IPS DF 6.9 (cell line): ENCODE measurements around the gene PFKFB4.

Experiments used
- DNase-seq: peaks from one replicate; pipeline ENCODE4 v3.0.0-alpha.2; 2013; ENCODE audit warnings: low read depth, low spot score
- H3K27ac ChIP-seq: one replicate; pipeline ENCODE4 v1.5.1; 2013; ENCODE audit warnings: low read length, control low read depth
- H3K27me3 ChIP-seq: 2 replicates; pipeline ENCODE4 v1.6.1; 2013; ENCODE audit warnings: mild to moderate bottlenecking, low read length; ENCODE audit not compliant: control insufficient read depth, insufficient read depth
- H3K36me3 ChIP-seq: 2 replicates; pipeline ENCODE4 v1.6.1; 2013; ENCODE audit warnings: low read length; ENCODE audit not compliant: control insufficient read depth, insufficient read depth
- H3K4me1 ChIP-seq: 2 replicates; pipeline ENCODE4 v1.6.1; 2013; ENCODE audit warnings: low read length; ENCODE audit not compliant: control insufficient read depth, insufficient read depth
- H3K4me3 ChIP-seq: 2 replicates; pipeline ENCODE4 v1.5.1; 2013; ENCODE audit warnings: mild to moderate bottlenecking, low read length
- H3K9me3 ChIP-seq: 2 replicates; pipeline ENCODE4 v1.6.1; 2013; ENCODE audit warnings: low read length, inconsistent platforms; ENCODE audit not compliant: control insufficient read depth, insufficient read depth
- WGBS: extraction: QIAGEN DNeasy Blood & Tissue Kit; methylation state at CpG from one replicate; pipeline ENCODE4 v1.1.7; 2013; ENCODE audit warnings: mixed read lengths, missing lambda C conversion rate; ENCODE audit not compliant: insufficient read length, insufficient coverage; 5-methylcytosine and 5-hydroxymethylcytosine counted together

Gene PFKFB4

GRCh38 chr3:48595526-48596121 is 39.0 kb upstream of the PFKFB4 start:
- peaks cover 23% of the 10 kb centered on the region for H3K36me3 ChIP-seq
- H3K27me3 ChIP-seq = no peaks in the 10 kb centered on the region
- H3K4me3 ChIP-seq = no peak overlapping the region
- DNase-seq = no peak
- no CpG with 5 or more reads among the region's 10 CpGs for WGBS
- H3K4me1 ChIP-seq = peaks cover 10% of the 10 kb centered on the region
- no peaks in the 10 kb centered on the region for H3K9me3 ChIP-seq
- H3K27ac ChIP-seq = no peak overlapping the region

DNA sequence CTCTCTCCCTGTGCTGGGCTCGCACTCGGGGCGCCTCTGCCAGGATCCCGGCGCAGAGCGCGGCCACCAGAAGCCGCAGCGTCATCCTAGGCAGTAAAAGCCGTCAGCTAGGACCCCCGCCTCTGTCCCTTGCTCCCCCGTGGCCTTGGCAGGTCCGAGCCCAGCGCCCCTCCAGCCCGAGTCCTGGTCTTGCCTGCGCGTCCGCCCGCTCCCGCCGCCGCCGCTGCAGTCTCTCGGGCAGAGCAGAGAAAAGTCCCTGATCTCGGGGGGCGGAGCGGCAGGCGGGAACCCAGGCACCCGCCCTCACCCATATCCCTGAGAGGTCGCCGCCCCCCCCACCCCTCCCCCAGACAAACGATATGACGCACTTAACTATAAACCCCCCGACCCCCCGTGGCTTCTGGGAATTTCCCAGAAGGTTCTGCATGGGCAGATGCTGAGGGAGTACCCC is 38.5 kb upstream of the PFKFB4 start, which contains the start of gene COL7A1:
Gene COL7A1 (minus strand): TSS at position 255 of the 451 bp plus-strand sequence. CDS start 170 bp downstream, at position 85.
- Histone ChIP-seq H3K27ac (no peak within 1 kb of the TSS), H3K9me3 (no peaks in the 10 kb centered on the region), H3K4me1 (peaks cover 10% of the 10 kb centered on the region), H3K27me3 (no peaks in the 10 kb centered on the region), H3K36me3 (peaks cover 17% of the 10 kb centered on the region), H3K4me3 (peak within 1 kb of the TSS; percentile 18; the same call in 1 of the 2 replicates)
- DNase-seq = no peak
- no CpG with 5 or more reads among the region's 35 CpGs for WGBS

DNA sequence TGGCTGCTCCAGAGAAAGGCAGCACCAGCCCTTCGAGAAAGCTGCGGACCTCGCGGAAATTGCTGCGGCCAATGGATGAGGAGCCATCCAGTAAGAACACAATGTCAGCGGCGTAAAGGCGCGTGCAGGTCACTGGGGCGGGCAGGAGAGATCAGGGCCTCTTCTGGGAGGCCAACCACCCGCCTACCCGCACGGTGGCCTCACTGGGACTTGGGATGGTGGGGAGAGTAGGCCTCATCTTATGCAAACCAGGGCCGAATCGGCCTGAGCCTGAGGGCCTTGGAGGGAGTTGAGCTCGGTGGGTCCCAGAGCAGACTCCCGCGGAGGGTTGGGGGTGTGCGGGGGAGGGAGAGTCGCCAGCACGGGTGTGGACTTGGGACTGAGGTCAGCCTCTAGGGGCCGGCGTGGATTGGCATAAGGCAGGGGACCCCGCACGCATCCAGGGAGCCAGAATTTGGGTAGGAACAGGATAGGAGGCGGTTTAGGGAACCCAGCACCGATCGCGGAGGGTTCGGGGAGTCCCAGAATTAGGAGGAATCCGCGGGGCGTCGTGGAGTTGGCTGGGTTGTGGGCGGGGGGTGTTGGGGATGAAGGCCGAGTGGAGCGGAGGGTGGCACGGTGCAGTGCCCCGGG is 37.9 kb upstream of the PFKFB4 start:
- H3K27ac ChIP-seq = no peak overlapping the region

DNA sequence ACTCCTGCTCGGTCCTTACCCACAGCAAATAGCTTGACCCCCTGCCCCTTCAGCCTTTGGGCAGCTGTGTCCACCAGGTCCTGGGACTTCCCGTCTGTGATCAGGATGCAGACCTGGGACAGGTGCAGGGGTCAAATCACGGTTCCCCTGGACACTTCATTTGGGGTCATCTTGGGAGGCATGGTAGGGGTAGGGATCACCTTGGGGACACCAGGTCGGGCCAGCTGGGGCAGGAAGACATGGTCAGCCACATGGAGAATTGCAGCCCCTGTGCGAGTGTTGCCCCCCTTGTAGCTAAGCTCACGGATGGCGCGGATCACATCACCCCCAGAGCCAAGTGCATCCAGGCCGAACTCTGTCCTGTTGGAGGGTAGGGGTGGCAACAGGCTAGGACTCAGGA is 36.7 kb upstream of the PFKFB4 start:
- no CpG with 5 or more reads among the region's 9 CpGs for WGBS
- Histone ChIP-seq H3K4me1 (peaks cover 10% of the 10 kb centered on the region), H3K9me3 (no peaks in the 10 kb centered on the region), H3K4me3 (no peak overlapping the region), H3K36me3 (no peaks in the 10 kb centered on the region; the same call in 1 of the 2 replicates), H3K27ac (no peak overlapping the region), H3K27me3 (no peaks in the 10 kb centered on the region)
- DNase-seq = no peak

More for the DNA sequence above, 37.9 kb upstream of the PFKFB4 start:
- H3K36me3 ChIP-seq = peaks cover 12% of the 10 kb centered on the region
- DNase-seq = no peak
- H3K4me1 ChIP-seq = peaks cover 10% of the 10 kb centered on the region
- WGBS = no CpG with 5 or more reads among the region's 39 CpGs
- no peaks in the 10 kb centered on the region for H3K27me3 ChIP-seq
- no peaks in the 10 kb centered on the region for H3K9me3 ChIP-seq
- H3K4me3 ChIP-seq = peak overlapping the region; percentile 18; the same call in 1 of the 2 replicates

DNA sequence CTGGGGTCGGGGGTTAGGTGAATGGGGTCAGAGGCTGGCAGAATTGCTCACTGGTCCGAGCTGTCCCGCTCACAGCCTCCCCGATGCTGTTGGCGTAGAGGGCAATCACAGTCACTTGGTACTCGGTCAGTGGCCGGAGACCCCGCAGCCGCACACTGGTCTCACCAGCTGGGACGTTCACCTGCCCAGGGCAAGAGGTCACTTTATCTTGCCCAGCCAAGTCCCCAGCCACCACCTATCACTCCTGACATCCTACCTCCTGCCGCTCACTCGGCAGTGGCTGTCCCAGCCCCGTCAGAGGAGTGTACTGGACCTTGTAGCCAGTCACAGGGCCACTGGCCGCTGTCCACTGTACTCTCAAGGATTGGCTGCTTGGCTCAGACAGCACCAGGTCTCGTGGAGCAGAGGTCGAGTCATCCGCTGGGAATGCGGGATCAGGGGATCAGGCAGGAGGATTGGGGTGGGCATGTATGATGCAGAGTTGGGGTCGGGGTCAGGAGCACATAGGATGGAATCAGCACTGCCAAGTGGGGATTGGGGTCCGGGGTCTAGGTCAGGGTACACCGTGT is 36.0 kb upstream of the PFKFB4 start:
- H3K27ac ChIP-seq = no peak overlapping the region
- no peaks in the 10 kb centered on the region; the same call in 1 of the 2 replicates for H3K36me3 ChIP-seq
- no CpG with 5 or more reads among the region's 21 CpGs for WGBS

DNA sequence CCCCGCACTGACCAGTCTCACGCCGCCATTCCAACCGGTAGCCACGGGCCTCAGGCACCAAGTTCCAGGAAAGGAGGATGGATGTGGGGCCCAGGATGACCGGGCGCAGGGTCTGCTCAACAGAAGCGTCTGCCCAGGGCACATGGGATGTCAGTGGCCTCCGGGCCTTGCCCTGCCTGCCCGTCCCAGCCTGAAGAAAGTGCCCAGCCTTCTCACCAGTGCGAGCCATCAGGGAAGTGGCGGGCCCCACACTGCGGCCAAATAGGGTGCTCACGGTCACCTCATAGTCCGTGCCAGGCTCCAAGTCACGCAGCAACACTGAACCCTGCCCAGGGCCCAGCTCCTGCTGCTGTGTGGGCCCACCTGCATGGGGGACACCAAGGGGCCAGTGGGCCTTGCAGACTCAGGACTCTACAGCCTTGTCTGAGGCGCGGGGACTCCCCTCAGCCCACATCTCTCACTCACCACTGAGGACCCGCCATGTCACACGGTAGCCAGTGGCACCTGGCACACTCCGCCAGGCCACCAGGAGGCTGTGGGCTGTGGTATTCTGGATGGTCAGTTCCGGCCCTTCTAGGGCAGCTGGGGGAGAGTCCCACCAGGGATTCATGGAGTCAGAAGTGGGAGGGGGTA is 35.4 kb upstream of the PFKFB4 start:
- Histone ChIP-seq H3K9me3 (no peaks in the 10 kb centered on the region), H3K27me3 (no peaks in the 10 kb centered on the region), H3K4me1 (peaks cover 10% of the 10 kb centered on the region), H3K36me3 (no peaks in the 10 kb centered on the region; the same call in 1 of the 2 replicates), H3K27ac (no peak overlapping the region), H3K4me3 (no peak overlapping the region)
- DNase-seq = no peak
- WGBS = no CpG with 5 or more reads among the region's 22 CpGs

More for the DNA sequence above, 36.0 kb upstream of the PFKFB4 start:
- no peak for DNase-seq
- Histone ChIP-seq H3K27me3 (no peaks in the 10 kb centered on the region), H3K4me1 (peaks cover 10% of the 10 kb centered on the region), H3K4me3 (no peak overlapping the region), H3K9me3 (no peaks in the 10 kb centered on the region)

GRCh38 chr3:48591436-48591835 is 34.8 kb upstream of the PFKFB4 start:
- WGBS = no CpG with 5 or more reads among the region's 14 CpGs
- Histone ChIP-seq H3K4me3 (no peak overlapping the region), H3K27me3 (no peaks in the 10 kb centered on the region), H3K9me3 (no peaks in the 10 kb centered on the region), H3K27ac (no peak overlapping the region), H3K36me3 (no peaks in the 10 kb centered on the region; the same call in 1 of the 2 replicates), H3K4me1 (peaks cover 10% of the 10 kb centered on the region)
- no peak for DNase-seq

DNA sequence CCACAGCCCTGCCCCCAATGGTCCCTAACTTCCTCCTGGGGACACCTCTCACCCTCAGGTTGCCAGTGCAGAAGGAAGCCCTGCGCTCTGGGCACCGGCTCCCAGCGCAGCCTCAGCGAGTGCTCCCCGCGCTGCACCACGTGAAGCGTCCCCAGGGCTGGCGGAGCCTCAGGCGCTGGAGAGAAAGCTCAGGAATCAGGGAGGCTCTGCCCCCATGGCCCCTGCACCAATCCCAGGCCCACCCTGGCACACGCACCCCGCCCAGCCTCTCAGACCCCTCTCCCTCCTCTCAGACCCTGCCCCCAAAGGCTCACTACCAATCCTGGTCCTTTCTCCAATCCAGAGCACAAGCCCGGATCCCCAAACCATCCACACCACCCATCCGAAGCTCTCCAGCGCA is 31.6 kb upstream of the PFKFB4 start:
- no peaks in the 10 kb centered on the region for H3K9me3 ChIP-seq
- no peak overlapping the region for H3K4me3 ChIP-seq
- no peaks in the 10 kb centered on the region for H3K27me3 ChIP-seq
- no peak overlapping the region for H3K27ac ChIP-seq
- no CpG with 5 or more reads among the region's 15 CpGs for WGBS
- no peak for DNase-seq
- H3K4me1 ChIP-seq = no peaks in the 10 kb centered on the region; the same call in 1 of the 2 replicates
- no peaks in the 10 kb centered on the region; the same call in 1 of the 2 replicates for H3K36me3 ChIP-seq

GRCh38 chr3:48587686-48588085 is 31.1 kb upstream of the PFKFB4 start:
- H3K27me3 ChIP-seq = no peaks in the 10 kb centered on the region
- no peaks in the 10 kb centered on the region; the same call in 1 of the 2 replicates for H3K36me3 ChIP-seq
- H3K4me3 ChIP-seq = no peak overlapping the region
- WGBS = no CpG with 5 or more reads among the region's 11 CpGs
- H3K9me3 ChIP-seq = no peaks in the 10 kb centered on the region
- DNase-seq = no peak
- H3K4me1 ChIP-seq = no peaks in the 10 kb centered on the region; the same call in 1 of the 2 replicates
- no peak overlapping the region for H3K27ac ChIP-seq

- WGBS = no CpG with 5 or more reads among the region's 8 CpGs
- no peaks in the 10 kb centered on the region for H3K27me3 ChIP-seq
- no peaks in the 10 kb centered on the region; the same call in 1 of the 2 replicates for H3K4me1 ChIP-seq
- H3K4me3 ChIP-seq = no peak overlapping the region
- H3K27ac ChIP-seq = no peak overlapping the region
- DNase-seq = no peak
- no peaks in the 10 kb centered on the region for H3K9me3 ChIP-seq
- no peaks in the 10 kb centered on the region; the same call in 1 of the 2 replicates for H3K36me3 ChIP-seq
Measured at GRCh38 chr3:48585411-48585810, 28.8 kb upstream of the PFKFB4 start.
